Neural cell (in vitro differentiated cells): ENCODE results near the gene TMEM255B. TPM values are rescaled to one million over a fixed set of nuclear protein-coding genes. Genes with fewer than 3 reads are reported as not detected.

Experiments
- H2AFZ ChIP-seq: fragments of 200-600, 300-800 bp; sonication (generic), shearing (Covaris generic); 2 replicates; pipeline ENCODE4 v1.6.0; 2014; ENCODE audit warnings: low read depth, mild to moderate bottlenecking, antibody characterized with exemption, low read length, moderate library complexity
- H3F3A ChIP-seq: fragments of 200-600 bp; shearing (Covaris generic); 2 replicates; pipeline ENCODE4 v1.6.1; 2016; ENCODE audit warnings: mild to moderate bottlenecking, moderate library complexity, mixed read lengths, antibody characterized with exemption, low read length; ENCODE audit not compliant: insufficient read depth, poor library complexity, severe bottlenecking
- H3K27ac ChIP-seq: fragments of 200-600, 300-800 bp; sonication (generic), shearing (Covaris generic); 2 replicates; pipeline ENCODE4 v1.5.1; 2014; ENCODE audit warnings: mild to moderate bottlenecking, low read length, moderate library complexity
- H3K27me3 ChIP-seq: fragments of 300-800, 200-600 bp; sonication (generic), shearing (Covaris generic); 2 replicates; pipeline ENCODE4 v1.6.0; 2014; ENCODE audit warnings: mild to moderate bottlenecking, low read depth, low read length, moderate library complexity; ENCODE audit not compliant: insufficient read depth
- H3K36me3 ChIP-seq: fragments of 300-800, 200-600 bp; sonication (generic), shearing (Covaris generic); 2 replicates; pipeline ENCODE4 v1.5.1; 2014; ENCODE audit warnings: mild to moderate bottlenecking, antibody characterized with exemption, low read length, moderate library complexity; ENCODE audit not compliant: insufficient read depth
- H3K4me2 ChIP-seq: fragments of 300-800, 200-600 bp; sonication (generic), shearing (Covaris generic); 2 replicates; pipeline ENCODE4 v1.6.0; 2014; ENCODE audit warnings: mild to moderate bottlenecking, low read length
- H3K4me3 ChIP-seq: fragments of 300-800, 200-600 bp; sonication (generic), shearing (Covaris generic); 2 replicates; pipeline ENCODE4 v1.5.1; 2014; ENCODE audit warnings: mild to moderate bottlenecking, low read length, moderate library complexity
- H3K79me2 ChIP-seq: fragments of 200-600 bp; shearing (Covaris generic); replicated peaks from 2 replicates; pipeline ENCODE4 v1.6.0; 2014; ENCODE audit warnings: mild to moderate bottlenecking, low read length, moderate library complexity; ENCODE audit not compliant: insufficient read depth
- H3K9ac ChIP-seq: fragments of 300-800, 200-600 bp; sonication (generic), shearing (Covaris generic); 2 replicates; pipeline ENCODE4 v1.6.1; 2016; ENCODE audit warnings: mild to moderate bottlenecking, low read length, mixed read lengths
- H3K9me2 ChIP-seq: fragments of 200-600 bp; shearing (Covaris generic); 2 replicates; pipeline ENCODE4 v1.6.1; 2016; ENCODE audit warnings: mild to moderate bottlenecking, low read length, mixed read lengths; ENCODE audit not compliant: insufficient read depth
- H3K9me3 ChIP-seq: fragments of 200-600, 300-800 bp; sonication (generic), shearing (Covaris generic); 2 replicates; pipeline ENCODE4 v1.6.1; 2016; ENCODE audit warnings: mild to moderate bottlenecking, mixed run types, low read length, moderate library complexity, mixed read lengths
- H4K20me1 ChIP-seq: fragments of 200-600 bp; shearing (Covaris generic); 2 replicates; pipeline ENCODE4 v1.6.1; 2016; ENCODE audit warnings: mild to moderate bottlenecking, mixed run types; ENCODE audit not compliant: insufficient read depth
- CTCF ChIP-seq: fragments of 450-650 bp; IDR thresholded peaks from 2 replicates; pipeline ENCODE4 v1.5.1; 2014; ENCODE audit warnings: antibody characterized with exemption, mild to moderate bottlenecking, moderate library complexity; ENCODE audit not compliant: poor library complexity, severe bottlenecking
- EP300 ChIP-seq: fragments of 450-650 bp; conservative IDR thresholded peaks from 2 replicates; pipeline ENCODE4 v1.6.1; 2014; ENCODE audit warnings: antibody characterized with exemption, mild to moderate bottlenecking, moderate library complexity; ENCODE audit not compliant: poor library complexity, severe bottlenecking
- EZH2 ChIP-seq: fragments of 200-600, 300-800 bp; shearing (Covaris generic), sonication (generic); IDR thresholded peaks from 2 replicates; pipeline ENCODE4 v1.6.1; 2014; ENCODE audit warnings: antibody characterized with exemption, low read length, borderline replicate concordance, mild to moderate bottlenecking; ENCODE audit not compliant: insufficient read depth, poor library complexity, severe bottlenecking
- MXI1 ChIP-seq: fragments of 450-650 bp; conservative IDR thresholded peaks from 2 replicates; pipeline ENCODE4 v1.6.1; 2014; ENCODE audit warnings: antibody characterized with exemption, mild to moderate bottlenecking; ENCODE audit not compliant: poor library complexity, severe bottlenecking
- POLR2AphosphoS5 ChIP-seq: IDR thresholded peaks from 2 replicates; pipeline ENCODE4 v1.6.1; 2012
- RAD21 ChIP-seq: fragments of 450-650 bp; conservative IDR thresholded peaks from 2 replicates; pipeline ENCODE4 v1.6.1; 2014; ENCODE audit warnings: antibody characterized with exemption, mild to moderate bottlenecking, moderate library complexity
- REST ChIP-seq: IDR thresholded peaks from 2 replicates; pipeline ENCODE4 v1.6.1; 2012; ENCODE audit warnings: borderline replicate concordance
- SMC3 ChIP-seq: fragments of 450-650 bp; conservative IDR thresholded peaks from 2 replicates; pipeline ENCODE4 v1.6.1; 2014; ENCODE audit warnings: antibody characterized with exemption, mild to moderate bottlenecking, moderate library complexity; ENCODE audit not compliant: poor library complexity
- TAF1 ChIP-seq: IDR thresholded peaks from 2 replicates; pipeline ENCODE4 v1.6.1; 2012; ENCODE audit warnings: low read depth
- polyA plus RNA-seq: library from polyadenylated mRNA; depleted of rRNA; stranded (reverse); fragments of >200 nt; gene quantifications from 2 replicates; pipeline ENCODE4 v1.2.3, GENCODE V29; 2014

The TMEM255B gene
- polyA plus RNA-seq, 1 donor from 2014 or later = not detected

- Histone ChIP-seq H3F3A (no peaks in the 10 kb centered on the region), H3K4me2 (no peak overlapping the region), H3K9ac (no peak overlapping the region), H3K9me2 (no peaks in the 10 kb centered on the region), H3K9me3 (no peaks in the 10 kb centered on the region), H3K79me2 (no peaks in the 10 kb centered on the region), H4K20me1 (no peaks in the 10 kb centered on the region), H3K36me3 (no peaks in the 10 kb centered on the region), H3K4me3 (no peak overlapping the region), H2AFZ (no peak overlapping the region), H3K27ac (no peak overlapping the region), H3K27me3 (no peaks in the 10 kb centered on the region)
- TF ChIP-seq RAD21 (no peak), MXI1 (no peak), EZH2 (no peak), SMC3 (no peak)
Measured at GRCh38 chr13:113845055-113845454, 86.0 kb downstream of the TMEM255B start.

- TF ChIP-seq CTCF (no peak), RAD21 (no peak), SMC3 (no peak), MXI1 (no peak), POLR2AphosphoS5 (no peak), TAF1 (no peak), EP300 (no peak), EZH2 (no peak), REST (no peak)
- no peak overlapping the region for H3K4me3 ChIP-seq
- no peaks in the 10 kb centered on the region for H3K9me3 ChIP-seq
- no peaks in the 10 kb centered on the region for H3K27me3 ChIP-seq
- no peaks in the 10 kb centered on the region for H3K36me3 ChIP-seq
- H3K27ac ChIP-seq = no peak overlapping the region
- H3K4me2 ChIP-seq = no peak overlapping the region
- H2AFZ ChIP-seq = no peak overlapping the region
- no peak overlapping the region for H3K9ac ChIP-seq
- H3F3A ChIP-seq = no peaks in the 10 kb centered on the region
- H3K9me2 ChIP-seq = no peaks in the 10 kb centered on the region
- H4K20me1 ChIP-seq = no peaks in the 10 kb centered on the region
- H3K79me2 ChIP-seq = no peaks in the 10 kb centered on the region
Measured at GRCh38 chr13:113845723-113846635, 87.0 kb downstream of the TMEM255B start.
